CD1c-positive myeloid dendritic cell (primary cell): ENCODE measurements around the gene URB2.
A peak's percentile ranks its signal among the peaks of the same experiment; 100 is the strongest.

ENCODE experiments used
- DNase-seq: peaks from one replicate; pipeline ENCODE4 v3.0.0-alpha.2; 2016; ENCODE audit errors: extremely low spot score

Gene URB2

DNA sequence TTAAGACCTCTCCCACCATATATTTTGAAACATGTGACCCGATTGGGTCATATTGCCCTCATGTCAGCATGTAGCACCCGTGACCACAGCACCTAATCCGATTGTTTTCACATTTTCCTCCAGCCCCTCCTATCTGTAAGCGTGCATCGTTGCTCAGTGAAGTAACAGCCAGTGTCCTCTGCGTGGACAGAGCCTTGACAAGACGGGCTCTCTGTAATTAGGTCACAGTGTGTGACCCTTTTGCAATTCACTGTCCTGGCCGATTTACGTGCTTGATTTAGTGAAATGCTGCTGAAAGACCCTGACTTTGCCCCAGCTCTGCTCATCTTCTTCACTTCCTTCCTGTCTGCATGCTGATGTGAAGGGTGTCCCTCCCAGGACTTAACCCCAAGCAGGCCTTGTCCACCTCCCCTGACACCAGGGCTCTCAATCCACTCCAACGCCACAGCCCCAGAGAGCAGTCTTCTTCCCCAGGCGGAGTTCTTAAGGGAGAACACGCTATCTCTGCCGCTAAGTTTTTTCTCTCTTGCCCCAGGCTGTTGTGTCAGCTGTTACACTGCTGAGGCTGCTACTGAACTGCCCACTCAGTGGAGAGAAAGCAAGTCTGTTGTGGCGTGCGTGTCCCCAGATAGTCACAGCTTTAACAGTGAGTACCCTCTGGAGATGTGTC is 19.4 kb downstream of the URB2 start:
- no peak for DNase-seq

DNA sequence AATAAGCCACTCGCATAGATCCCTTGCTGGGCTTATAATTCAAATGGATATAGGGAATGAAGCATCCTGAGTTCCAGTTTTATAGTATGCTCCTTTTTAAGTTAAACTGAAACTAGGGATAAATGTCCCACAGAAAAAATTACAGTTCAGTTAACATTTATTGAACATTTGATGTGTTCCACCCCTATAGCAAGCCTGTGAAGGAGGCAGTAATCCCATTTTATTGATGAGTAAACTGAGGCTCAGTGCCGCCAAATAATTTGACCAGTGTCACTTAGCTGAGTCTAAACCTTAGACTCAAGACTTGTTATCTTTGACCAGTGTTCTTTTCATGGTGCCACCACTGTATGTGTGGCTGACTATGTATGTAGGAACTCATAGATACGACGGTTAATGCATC is 22.4 kb downstream of the URB2 start:
- no peak for DNase-seq

- no peak for DNase-seq
Measured at GRCh38 chr1:229650045-229650444, 24.0 kb downstream of the URB2 start.

GRCh38 chr1:229651546-229651945 is 25.5 kb downstream of the URB2 start:
- no peak for DNase-seq

- DNase-seq: no peak
Measured at GRCh38 chr1:229653420-229653819, 27.4 kb downstream of the URB2 start.

GRCh38 chr1:229655781-229656180 is 29.7 kb downstream of the URB2 start:
- no peak for DNase-seq

DNA sequence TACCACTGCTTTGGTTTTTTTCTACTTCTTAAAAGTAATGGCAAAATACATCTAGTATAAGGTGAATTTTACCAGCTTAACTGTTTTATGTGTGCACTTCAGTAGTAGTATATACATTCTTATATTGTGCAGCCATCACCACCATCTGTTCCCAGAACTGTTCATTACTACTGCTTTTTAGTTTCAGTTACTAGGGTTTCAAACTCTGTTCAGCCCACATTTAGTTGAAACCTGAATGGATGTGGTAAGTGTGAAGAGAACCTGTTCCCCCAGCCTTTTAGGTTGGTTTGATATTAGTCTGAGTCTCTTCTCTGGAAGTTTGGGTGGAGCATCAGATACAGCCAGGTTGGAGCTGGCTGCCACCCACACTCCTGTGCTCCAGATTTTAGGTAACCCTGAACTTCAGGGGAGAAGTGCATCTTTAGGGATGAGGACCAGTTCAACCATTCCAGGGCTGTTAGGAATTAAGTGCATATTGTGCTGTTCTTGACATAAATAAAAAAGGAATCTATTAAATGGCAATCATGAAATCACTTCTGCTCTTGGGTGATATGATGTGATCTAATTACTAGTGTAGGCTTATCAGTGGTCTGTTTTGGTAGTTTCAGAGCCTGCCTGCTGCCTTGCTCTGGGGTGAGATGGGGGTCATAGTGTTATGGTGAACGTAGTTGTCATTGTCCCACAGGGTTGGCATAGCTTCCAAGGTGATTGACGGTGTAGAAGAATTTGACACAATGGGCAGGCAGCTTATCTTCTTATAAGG is 32.1 kb downstream of the URB2 start:
- DNase-seq: no peak

- DNase-seq: peak; percentile 61
Measured at GRCh38 chr1:229661022-229661877, 35.2 kb downstream of the URB2 start.

- DNase-seq: no peak
Measured at GRCh38 chr1:229661897-229662296, 35.9 kb downstream of the URB2 start.

- peak; percentile 3 for DNase-seq
Measured at GRCh38 chr1:229664133-229664689, 38.2 kb downstream of the URB2 start.

DNA sequence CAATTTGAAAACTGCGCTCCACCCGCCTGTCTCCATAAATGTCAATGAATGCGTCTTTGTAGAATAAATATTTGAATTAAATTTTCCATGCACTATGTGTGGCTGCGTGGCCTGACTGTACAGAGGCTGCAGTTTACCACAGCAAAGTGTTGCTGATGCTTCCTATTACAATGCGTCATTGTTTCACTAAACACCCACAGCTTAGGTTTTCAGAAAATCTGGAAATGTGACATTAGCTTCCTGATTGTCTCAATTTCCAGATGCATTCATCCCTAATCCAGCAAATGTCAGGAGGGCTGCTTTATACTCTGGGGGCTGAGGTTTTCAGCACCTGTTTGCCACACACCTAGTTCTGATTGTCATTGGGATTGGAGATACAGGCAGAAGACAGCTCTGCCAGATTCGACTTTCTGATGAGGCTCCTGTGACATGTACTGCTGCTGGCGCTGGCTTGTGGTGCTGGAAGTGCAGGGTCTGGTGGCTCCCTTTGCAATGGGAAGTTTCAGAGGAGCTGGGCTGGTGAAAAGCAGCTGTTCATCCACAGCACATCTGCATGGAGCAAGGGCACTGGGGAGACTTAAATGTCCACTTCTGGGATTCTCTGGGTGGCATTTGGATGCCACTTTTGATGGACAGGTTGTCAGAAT is 40.0 kb downstream of the URB2 start:
- DNase-seq: no peak

- DNase-seq: no peak
Measured at GRCh38 chr1:229666585-229666984, 40.5 kb downstream of the URB2 start.

DNA sequence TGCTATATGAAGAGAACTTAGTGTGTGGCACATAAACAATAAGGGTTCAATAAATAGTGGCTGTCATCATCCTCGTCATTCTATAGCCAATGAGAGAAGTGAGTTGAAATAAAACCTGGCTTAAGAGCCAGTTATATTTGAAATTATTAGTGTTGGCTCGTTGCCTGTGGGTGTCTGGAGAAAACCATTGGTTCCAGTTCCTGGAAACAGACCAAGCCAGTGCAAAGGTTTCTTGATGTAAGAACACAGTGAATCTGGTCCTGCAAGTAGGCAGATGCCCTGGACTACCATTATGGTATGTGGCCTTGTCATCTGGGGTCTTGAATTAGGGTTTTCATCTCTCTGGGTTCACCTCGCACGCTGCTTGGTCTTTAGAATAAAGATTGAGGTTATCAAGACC is 43.3 kb downstream of the URB2 start:
- DNase-seq: no peak

DNA sequence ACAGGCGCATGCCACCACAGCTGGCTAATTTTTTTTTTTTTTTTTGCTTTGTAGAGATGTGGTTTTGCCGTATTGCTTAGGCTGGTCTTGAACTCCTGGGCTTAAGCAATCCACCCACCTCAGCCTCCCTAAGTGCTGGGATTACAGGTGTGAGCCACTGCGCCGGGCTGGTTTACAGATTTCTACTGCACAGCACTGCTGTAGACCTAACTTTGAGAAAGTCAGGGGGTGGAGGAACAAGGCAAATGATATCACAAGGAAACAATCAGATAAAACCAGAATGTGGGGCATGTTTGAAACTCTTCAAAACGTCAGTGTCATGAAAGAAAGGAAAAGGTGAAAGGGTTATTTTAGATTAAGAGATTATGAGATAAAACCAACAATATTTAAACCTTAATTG is 45.3 kb downstream of the URB2 start:
- no peak for DNase-seq

DNA sequence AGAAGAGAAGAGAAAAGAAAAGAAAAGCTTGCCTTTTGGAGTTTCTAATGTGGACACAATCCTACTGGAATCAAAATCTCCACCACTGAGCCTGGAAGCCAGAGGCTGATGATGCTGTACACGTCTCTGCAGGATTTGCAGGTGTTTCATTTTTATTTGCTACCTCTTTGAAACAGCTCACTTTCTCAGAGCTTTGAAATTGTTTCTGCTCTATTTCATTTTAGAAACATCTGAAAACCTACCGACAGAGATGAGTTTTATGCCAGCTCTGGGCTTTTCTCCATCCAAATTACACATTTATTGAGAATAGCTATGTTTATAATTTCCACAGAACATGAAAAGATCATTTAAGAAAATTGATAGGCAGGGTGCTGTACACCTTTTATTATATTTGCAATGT is 46.2 kb downstream of the URB2 start:
- no peak for DNase-seq

- DNase-seq: no peak
Measured at GRCh38 chr1:229674042-229674441, 48.0 kb downstream of the URB2 start.

GRCh38 chr1:229675396-229675795 is 49.3 kb downstream of the URB2 start:
- no peak for DNase-seq

GRCh38 chr1:229685149-229685548 is 59.1 kb downstream of the URB2 start:
- DNase-seq: no peak

- DNase-seq: no peak
Measured at GRCh38 chr1:229689273-229689672, 63.2 kb downstream of the URB2 start.

GRCh38 chr1:229689904-229690303 is 63.9 kb downstream of the URB2 start:
- no peak for DNase-seq

- no peak for DNase-seq
Measured at GRCh38 chr1:229690662-229691061, 64.6 kb downstream of the URB2 start.

- DNase-seq: no peak
Measured at GRCh38 chr1:229691362-229691761, 65.3 kb downstream of the URB2 start.
